ENCODE measurements around the gene ZBTB12.
A peak's percentile ranks its signal among the peaks of the same experiment; 100 is the strongest.

ZBTB12 gene

DNA sequence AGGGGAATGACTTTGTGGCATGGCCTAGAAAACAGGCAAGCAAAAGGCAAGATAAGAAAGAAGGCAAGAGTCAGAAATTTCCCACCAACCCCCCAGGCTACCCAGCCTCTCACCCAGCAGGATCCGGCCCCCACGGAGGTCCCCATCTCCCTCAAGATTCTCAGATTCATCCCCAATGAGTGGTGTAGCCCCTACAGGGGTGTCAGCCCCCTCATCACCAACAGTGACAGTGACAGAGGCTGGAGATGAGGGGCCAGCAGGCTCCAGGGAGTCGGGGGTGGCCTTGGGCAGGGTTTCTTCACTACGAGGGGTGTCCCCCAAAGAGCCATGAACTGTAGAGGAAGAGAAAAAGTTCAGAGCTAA is 5.4 kb downstream of the ZBTB12 start:
- DNase-seq, result no peak

DNA sequence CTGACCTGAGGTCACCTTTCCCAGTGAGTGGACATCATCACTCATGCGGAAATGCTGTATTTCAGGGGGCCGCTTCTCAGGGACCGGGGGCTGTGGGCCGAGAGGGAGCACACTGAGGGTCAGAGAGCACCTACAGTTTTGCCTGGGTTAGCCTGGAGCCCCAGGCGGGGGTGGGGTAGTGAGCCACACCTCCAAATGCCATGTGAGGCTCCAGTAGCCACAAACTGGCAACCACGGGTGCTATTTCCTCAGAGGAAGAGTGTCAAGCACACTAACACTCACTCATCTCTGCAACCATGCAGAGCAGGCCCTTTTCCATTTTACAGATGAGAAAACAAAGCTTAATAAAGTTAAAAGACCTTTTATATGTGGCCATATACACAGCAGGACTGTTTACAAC is 9.1 kb downstream of the ZBTB12 start:
- no peak for DNase-seq

DNA sequence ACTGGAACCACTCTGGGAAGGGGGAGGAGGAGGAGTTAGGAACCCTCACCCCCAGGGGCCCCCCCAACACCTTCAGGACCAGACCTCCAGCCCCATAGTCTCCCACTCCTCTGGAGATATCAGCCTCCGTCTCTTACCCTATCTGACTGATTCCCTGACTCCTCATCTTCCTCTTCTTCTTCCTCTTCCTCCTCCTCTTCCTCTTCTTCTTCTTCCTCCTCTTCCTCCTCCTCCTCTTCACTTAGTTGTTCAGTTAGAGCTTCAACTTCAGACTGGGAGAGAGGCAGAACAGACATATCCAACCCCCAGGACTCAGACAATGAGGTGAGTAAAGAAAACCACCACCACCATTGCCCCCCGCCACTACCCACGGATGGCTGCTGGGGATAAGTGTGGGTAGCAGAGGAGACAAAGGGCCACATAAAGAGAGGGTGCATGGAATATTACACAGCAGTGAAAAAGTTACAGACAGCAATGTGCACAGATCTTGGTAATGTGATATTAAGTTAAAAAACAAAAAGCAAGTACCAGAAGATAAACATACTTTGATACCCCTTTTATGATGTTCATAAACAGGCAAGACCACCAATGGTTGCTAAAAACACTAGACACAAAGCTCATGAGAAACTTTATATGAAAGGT is 12.4 kb downstream of the ZBTB12 start:
- DNase-seq, result no peak

DNA sequence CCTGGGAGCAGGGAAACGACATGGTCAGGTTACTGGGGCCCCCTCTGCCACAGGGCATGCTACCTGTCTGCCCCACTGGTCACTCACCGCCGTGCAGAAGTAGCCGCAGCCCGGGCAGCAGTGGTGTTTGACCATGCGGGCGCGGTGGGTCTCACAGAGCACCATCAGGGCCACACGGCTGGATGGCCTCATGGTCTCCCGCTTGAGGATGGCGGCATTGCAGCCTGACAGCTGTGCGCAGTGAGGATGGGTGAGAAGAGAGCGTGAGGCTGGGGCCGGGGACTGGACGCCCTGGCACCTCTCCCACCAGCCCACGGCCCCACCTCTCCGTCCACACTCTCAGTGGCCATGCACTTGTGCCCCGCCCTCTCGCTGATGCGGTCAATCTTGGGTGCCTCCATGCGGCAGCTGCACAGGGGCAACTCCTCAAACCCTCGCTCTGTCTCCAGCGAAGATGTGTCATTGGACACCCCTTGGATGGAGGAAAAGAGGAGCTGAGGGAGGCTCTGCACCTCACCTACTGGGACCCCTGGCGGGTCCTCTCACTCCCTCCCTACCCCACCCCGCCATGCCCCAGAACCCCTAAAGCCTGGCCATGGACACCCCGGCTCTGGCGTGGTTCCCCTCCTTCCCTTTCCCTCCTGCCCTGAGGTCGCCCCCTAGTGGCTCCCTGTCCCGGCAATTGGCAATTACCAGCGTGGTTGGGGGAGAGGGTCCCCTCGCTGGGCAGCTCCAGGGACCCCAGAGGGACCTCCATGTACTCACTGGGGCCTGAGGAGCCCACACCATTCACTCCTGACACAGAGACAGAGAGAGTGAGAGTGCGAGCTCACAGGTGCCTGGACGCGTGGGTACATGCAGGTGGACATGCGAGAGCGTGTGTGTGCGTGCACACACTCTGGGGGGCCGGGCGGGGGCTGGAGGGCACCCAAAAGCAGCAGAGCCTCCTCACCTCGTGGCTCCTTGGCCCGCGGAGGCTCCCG is 13.3 kb downstream of the ZBTB12 start:
- DNase-seq, result peak; percentile 73

DNA sequence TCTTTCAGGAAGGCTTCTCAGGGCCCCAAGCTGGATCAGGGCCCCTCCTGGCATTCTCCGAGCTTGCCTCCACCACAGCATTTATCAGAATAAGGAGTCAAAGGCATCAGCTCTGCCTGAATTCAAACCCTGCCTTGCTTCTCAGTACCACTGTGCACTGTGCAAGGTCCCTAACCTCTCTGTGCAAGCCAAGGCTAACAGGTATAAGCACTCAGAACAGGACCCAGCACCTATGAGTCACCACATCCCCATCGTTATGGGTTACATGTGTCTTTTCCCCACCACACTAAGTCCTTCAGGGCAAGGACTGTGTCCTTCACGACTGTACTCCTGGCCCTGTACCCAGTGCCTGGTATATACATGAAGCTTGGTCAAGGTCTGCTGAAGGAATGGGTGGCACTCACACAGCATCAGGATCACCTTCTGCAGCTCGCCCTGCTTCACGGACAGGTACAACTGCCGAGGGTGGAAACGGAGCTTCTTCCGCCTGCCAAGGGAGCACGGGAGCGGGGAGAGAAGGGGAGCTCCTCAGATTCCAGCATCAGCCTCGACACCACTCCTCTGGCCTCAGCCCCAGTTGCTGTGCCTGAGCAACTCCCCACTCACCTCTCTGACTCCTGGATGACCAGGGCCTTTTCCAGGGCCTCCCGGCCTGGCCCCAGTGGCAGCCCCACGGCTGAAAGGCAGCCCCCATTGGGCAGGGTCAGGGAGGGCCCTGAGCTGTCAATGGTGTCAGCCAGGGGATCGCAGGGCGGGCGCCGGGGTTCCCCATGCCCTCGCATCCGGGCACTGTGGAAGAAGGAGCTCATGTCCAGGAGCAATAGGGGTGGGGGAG is 14.5 kb downstream of the ZBTB12 start:
- DNase-seq, result no peak

DNA sequence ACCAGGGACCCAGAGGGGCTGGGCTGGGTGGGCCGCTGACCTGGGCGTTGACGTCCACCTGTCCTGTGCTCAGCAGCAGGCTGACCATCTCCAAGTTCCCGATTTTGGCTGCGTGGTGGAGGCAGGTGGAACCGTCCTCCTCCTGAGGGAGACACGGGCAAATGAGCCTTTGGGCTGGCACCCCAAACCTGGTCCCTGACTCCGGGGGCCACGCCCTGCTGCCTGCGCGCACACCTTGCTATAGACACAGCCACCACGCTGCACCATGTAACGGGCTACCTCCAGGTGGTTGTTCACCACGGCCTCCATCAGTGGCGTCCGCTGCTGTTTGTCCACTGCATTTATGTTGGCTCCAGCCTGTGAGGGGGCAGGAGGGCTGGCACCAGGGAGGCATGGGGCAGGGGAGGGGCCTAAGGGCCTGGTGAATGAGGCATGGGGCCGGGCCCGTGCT is 15.3 kb downstream of the ZBTB12 start:
- DNase-seq, result no peak

DNA sequence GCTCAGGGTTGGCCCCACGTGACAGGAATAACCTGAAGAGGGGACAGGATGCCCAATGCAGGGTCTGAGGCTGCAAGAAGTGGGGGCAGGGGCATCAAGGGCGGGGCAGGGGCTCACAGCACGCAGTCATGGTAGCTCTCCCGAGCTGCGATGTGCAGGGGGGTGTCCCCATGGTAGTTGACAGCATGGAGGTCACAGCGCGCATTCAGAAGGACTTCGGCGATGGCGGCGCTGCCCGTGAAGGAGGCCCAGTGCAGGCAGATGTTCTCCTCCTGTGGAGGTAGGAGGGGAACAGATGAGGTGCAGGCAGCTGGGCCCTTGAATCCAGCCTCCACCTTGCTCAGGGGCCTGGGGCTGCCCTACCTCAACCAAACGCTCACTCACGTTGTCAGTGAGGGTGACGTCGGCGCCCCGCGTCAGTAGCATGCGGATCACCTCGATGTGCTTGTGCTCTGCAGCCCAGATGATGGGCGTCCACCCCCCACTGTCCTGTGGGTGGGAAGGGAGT is 17.3 kb downstream of the ZBTB12 start:
- no peak for DNase-seq

- no peak for DNase-seq
These were observed 18.2 kb downstream of the ZBTB12 start for GRCh38 chr6:31883676-31884075.

- DNase-seq, result no peak
These were observed 19.5 kb downstream of the ZBTB12 start for GRCh38 chr6:31882344-31882743.

DNA sequence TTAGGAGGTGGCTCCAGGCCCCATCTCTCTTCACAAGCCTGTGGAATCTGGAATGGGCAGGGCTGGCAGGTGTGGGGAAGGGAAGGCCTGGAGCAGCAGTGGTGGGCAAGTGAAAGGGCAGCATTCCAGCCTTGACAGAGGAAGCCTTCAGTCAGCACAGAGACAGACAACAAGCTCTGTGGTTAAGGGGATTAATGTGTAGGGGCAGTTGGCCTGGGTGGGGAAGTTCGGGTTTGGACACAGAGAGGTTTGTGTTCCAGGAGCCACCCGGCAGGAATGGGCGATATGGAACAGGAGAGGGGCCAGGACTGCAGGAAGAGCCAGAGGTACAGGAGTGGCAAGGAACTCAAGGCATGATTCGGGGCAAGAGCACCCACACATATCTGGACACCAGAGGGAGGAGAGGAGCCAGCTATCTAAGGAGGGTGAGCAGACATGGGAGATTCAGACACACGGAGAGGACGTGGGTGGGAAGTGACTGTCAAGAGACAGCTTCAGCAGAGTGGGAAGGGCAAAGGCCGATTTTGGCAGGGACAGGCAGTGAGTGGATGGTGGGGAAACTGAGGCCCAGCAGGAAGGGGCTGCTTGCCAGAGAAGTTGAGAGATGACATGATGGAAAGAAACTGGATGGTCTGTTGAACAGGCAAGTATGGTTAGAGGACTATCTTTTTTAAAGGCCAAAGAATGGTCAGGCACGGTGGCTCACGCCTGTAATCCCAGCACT is 20.6 kb downstream of the ZBTB12 start:
- DNase-seq, result no peak

- no peak for DNase-seq
These were observed 21.3 kb downstream of the ZBTB12 start for GRCh38 chr6:31880616-31881015.

DNA sequence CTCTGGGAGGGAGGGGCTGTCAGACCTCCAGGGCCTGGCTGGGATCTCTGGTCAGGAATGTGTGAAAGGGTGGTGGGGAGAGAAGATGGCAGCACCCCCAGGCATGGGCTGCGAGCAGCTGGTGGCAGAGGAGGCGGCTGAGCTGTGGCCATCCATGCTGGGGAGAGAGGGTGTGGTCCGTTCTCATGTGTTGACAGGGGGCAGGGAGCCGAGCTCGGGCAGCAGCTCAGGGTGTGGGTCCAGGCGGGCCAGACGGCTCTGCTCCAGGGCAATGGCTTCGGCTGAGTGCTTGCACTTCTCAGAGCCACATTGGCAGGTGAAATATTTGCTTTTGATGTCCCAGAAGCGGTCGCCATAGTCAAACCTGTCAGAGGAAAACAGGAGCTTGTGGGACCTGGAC is 22.0 kb downstream of the ZBTB12 start:
- no peak for DNase-seq

DNA sequence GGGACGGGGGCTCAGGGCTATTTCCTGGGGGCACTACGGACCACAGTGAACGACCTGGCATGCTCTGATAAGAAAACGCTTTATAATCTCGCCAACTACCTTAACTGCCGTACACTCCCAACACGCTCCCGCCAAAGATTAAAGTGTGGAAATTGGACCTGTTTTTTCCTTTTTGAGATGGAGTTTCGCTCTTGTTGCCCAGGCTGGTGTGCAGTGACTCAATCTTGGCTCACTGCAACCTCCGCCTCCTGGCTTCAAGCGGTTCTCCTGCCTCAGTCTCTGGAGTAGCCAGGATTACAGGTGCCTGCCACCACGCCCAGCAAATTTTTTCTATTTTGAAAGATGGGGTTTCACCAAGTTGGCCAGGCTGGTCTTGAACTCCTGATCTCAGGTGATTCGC is 22.7 kb downstream of the ZBTB12 start:
- DNase-seq, result no peak

DNA sequence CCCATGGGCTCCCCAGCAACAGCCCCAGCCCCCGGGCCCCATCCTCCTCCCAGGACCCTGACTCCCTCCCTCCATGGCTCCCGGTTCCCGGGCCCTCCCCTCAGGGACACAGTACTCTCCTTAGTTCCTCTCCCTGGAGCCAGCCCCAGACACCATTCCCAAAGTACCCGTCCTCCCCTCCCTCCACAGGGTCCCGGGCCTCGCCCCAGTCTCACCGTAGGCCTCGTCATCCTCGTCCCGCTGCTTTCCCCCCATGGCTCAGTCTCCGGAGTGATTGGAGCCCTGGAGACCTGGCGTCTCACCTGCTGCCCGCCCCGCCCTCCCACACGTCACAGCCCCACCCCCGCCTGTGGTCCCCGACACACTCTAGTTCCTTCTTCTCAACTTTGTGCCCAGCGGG is 23.2 kb downstream of the ZBTB12 start, which contains the start of gene SLC44A4:
Gene SLC44A4 (minus strand): TSS at position 272 of the 400 bp plus-strand sequence. CDS start 17 bp downstream, at position 255.
- no peak for DNase-seq

- no peak for DNase-seq
These were observed 23.7 kb downstream of the ZBTB12 start for GRCh38 chr6:31878222-31878621.

DNA sequence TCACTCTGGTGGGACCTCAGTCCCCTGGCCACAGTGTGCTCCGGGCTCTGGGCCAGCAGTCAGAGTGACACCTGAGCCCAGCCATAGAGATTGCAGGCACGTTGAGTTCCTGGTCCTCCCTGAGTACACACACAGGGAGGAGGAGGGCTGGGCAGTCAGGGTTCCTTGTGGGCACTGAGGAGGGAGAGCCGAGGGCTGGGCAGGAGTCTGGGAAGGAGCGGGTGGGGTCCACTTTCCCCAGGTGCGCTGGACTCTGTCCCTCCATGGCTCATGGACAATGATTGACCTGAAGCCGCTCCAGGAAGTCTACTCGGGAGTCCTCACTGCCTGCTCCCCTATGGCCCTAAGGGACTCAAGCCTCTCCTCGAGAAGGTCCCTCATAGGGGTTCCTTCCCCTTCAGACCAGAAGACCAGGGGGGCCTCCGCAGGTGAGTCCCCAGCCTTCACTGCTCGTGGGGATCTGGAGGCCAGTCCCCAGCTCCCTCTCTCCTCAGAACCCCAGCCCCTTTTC is 24.2 kb downstream of the ZBTB12 start:
- no peak for DNase-seq

DNA sequence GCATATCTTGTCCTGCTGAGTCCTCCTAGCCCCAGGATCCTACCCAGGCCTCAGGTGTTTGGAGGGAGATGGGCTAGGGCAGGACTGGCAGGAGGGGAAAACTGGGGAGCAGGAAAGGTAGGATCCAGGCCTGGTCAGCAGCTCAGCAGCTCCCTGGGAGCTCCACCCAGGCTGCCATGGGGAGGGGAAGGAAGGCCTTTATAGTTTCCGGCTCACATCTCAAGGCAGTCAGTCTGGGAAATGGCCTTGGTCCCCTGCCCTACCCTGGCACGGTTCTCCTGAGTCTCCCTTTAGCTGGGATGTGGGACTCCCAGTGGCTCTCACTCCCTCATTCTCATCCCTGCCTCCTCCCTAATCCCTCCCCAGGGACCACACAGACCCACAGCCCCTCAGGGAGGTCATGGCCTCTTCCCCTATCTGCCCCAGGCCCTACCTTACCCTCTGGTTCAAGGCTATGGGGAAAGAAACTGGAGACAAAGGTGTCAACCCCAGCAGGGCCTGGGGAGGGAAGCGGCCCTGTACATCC is 24.7 kb downstream of the ZBTB12 start:
- DNase-seq, result no peak

DNA sequence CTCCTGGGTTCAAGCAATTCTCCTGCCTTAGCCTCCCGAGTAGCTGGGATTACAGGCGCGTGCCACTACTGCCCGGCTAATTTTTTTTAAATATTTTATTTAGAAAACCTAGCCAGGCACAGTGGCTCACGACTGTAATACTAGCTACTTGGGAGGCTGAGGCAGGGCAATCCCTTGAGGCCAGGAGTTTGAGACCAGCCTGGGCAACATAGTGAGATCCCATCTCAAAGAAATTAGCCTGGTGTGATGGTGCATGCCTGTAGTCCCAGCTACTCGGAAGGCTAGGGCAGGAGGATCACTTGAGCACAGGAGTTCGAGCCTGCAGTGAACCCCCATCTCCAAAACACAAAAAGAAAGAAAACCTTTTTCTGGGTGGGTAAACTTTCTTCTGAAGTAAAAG is 25.5 kb downstream of the ZBTB12 start:
- DNase-seq, result no peak

GRCh38 chr6:31875877-31876276 is 26.0 kb downstream of the ZBTB12 start:
- DNase-seq, result no peak

DNA sequence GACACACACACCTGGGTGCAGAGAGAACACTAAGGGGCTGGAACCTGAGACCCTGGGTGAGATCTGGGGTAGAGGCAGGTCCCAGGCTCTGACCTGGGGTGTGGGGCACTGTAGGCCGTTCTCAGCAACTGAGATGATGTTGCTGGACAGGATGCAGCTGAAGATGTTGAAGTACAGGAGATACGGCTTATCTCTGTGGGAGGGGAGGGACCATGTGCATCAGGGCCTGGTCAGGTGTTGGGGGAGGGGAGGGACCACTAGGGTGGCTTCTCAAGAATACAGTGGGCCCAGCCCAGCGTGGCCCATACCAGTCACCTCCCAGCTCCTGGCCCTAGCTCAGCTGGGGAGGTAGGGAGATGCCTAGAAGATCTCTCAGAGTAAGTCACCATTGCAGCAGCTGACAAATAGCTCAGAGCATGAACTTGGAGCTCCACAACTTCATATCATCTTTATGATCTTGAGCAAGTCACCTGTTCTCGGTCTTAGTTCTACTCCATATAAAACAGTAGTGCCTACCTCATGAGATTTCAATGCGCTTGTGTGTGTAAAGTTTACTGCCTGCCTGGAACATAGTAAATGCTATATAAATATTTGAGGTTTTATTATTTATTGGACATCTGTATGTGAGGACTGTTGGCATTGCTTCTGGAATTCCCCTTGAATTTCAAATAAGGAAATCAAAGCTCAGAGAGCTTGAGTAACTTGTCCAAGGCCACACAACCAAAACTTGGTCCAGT is 26.9 kb downstream of the ZBTB12 start:
- no peak for DNase-seq

- DNase-seq, result no peak
These were observed 27.7 kb downstream of the ZBTB12 start for GRCh38 chr6:31874084-31874670.

Measured in CD4-positive, alpha-beta T cell treated with Interleukin-17A for 4 hours (primary cell).